A549 (cell line): Measurements from ENCODE around the gene KDM4B. TPM values are rescaled to one million over a fixed set of nuclear protein-coding genes. Genes with fewer than 3 reads are reported as not detected.

Experiments used
- ATAC-seq, 2 experiments: fragments of 200-7000 bp in 1 of 2; fragments of >200 bp in 1 of 2; cut with Nextera tagmentation in 1 of 2; cut with Tn5 transposase in 1 of 2; 3 replicates each; pipeline versions ENCODE4 v1.8.0 to v1.9.1; 2018 to 2020; ENCODE audit warnings: mild to moderate bottlenecking in 1 of 2, moderate library complexity in 1 of 2
- CTCF ChIA-PET: fragments of 300-600 bp; sonication (Branson Sonifier 250); formaldehyde crosslinking; extraction: SDS; loops from one replicate; lab custom pipeline; 2021; ENCODE audit warnings: antibody characterized with exemption, inconsistent platforms; lab: Yijun Ruan, JAX
- POLR2A ChIA-PET: fragments of 350-600 bp; formaldehyde crosslinking; extraction: SDS; loops from one replicate; lab custom pipeline; 2021; ENCODE audit warnings: antibody characterized with exemption, inconsistent platforms; lab: Yijun Ruan, JAX
- DNase-seq, 2 experiments: peaks; one replicate each; pipeline versions ENCODE4 v3.0.0 to v3.0.0-alpha.2; 2011 to 2016; ENCODE audit warnings: low read depth in 1 of 2, low spot score in 1 of 2
- FAIRE-seq: peaks from 2 replicates; lab custom pipeline; 2011; peaks lifted over from hg19 to GRCh38; lab: Jason Lieb, UNC
- H3K27ac ChIP-seq, 2 experiments: fragments of >200 bp; sonication (Bioruptor Twin); formaldehyde crosslinking; 3 replicates each; pipeline ENCODE4 v1.5.1; 2016 to 2017
- H3K4me1 ChIP-seq: fragments of >200 bp; sonication (Bioruptor Twin); formaldehyde crosslinking; 3 replicates; pipeline ENCODE4 v1.6.1; 2016
- H3K4me2 ChIP-seq: fragments of >200 bp; sonication (Bioruptor Twin); formaldehyde crosslinking; 3 replicates; pipeline ENCODE4 v1.6.1; 2016
- H3K4me3 ChIP-seq: fragments of >200 bp; sonication (Bioruptor Twin); formaldehyde crosslinking; 3 replicates; pipeline ENCODE4 v1.5.1; 2016
- H3K9me3 ChIP-seq: fragments of >200 bp; sonication (Bioruptor Twin); formaldehyde crosslinking; 3 replicates; pipeline ENCODE4 v1.6.1; 2016
- BHLHE40 ChIP-seq: IDR thresholded peaks from 2 replicates; pipeline ENCODE4 v1.6.1; 2012; ENCODE audit warnings: low read depth, low read length, inconsistent platforms
- CBX8 ChIP-seq: fragments of 200-600 bp; sonication (generic); IDR thresholded peaks from 2 replicates; pipeline ENCODE4 v1.6.1; 2016
- CEBPB ChIP-seq, 2 experiments: fragments of >200 bp in 1 of 2; sonication (Bioruptor Twin) in 1 of 2; formaldehyde crosslinking in 1 of 2; IDR thresholded peaks; 2 replicates each; pipeline ENCODE4 v1.6.1; 2012 to 2016
- CHD2 ChIP-seq: fragments of 150-350 bp; IDR thresholded peaks from 2 replicates; pipeline ENCODE4 v1.6.1; 2014; ENCODE audit warnings: low read length; ENCODE audit not compliant: partially characterized antibody
- EHF ChIP-seq: fragments of 250-450 bp; sonication (Bioruptor Pico); IDR thresholded peaks from 2 replicates; pipeline ENCODE4 v1.5.0; 2020; ENCODE audit warnings: mild to moderate bottlenecking
- ESRRA ChIP-seq: fragments of 150-350 bp; IDR thresholded peaks from 2 replicates; pipeline ENCODE4 v1.6.1; 2014; ENCODE audit warnings: mild to moderate bottlenecking, low read length, borderline replicate concordance
- FOSL2 ChIP-seq, 2 experiments: fragments of 450-650 bp in 1 of 2; fragments of >200 bp in 1 of 2; sonication (Bioruptor Twin) in 1 of 2; formaldehyde crosslinking; IDR thresholded peaks; 2 replicates each; pipeline versions ENCODE4 v1.5.0 to v1.6.1; 2016 to 2020; ENCODE audit warnings: mild to moderate bottlenecking in 1 of 2, moderate library complexity in 1 of 2
- GATA3 ChIP-seq: IDR thresholded peaks from 2 replicates; pipeline ENCODE4 v1.6.1; 2012; ENCODE audit warnings: borderline replicate concordance
- HOXA7 ChIP-seq: fragments of 250-450 bp; sonication (Bioruptor Pico); IDR thresholded peaks from 2 replicates; pipeline ENCODE4 v1.5.0; 2020; ENCODE audit warnings: mild to moderate bottlenecking, moderate library complexity
- HOXB13 ChIP-seq: fragments of 250-450 bp; sonication (Bioruptor Pico); IDR thresholded peaks from 2 replicates; pipeline ENCODE4 v1.5.0; 2020; ENCODE audit warnings: low read depth, mild to moderate bottlenecking, moderate library complexity
- HOXB5 ChIP-seq: fragments of 250-450 bp; sonication (Bioruptor Pico); IDR thresholded peaks from 2 replicates; pipeline ENCODE4 v1.5.0; 2020; ENCODE audit warnings: mild to moderate bottlenecking, moderate library complexity
- KDM1A ChIP-seq: fragments of 200-600 bp; sonication (generic); IDR thresholded peaks from 2 replicates; pipeline ENCODE4 v1.6.1; 2016; ENCODE audit warnings: low read depth, mild to moderate bottlenecking
- MAZ ChIP-seq: fragments of 150-350 bp; IDR thresholded peaks from 2 replicates; pipeline ENCODE4 v1.6.1; 2014; ENCODE audit warnings: antibody characterized with exemption, low read depth, low read length, borderline replicate concordance
- NR3C1 ChIP-seq: fragments of >200 bp; sonication (Bioruptor Twin); formaldehyde crosslinking; IDR thresholded peaks from 3 replicates; pipeline ENCODE4 v1.6.1; 2017
- POLR2A ChIP-seq: IDR thresholded peaks from 2 replicates; pipeline ENCODE4 v1.6.1; 2012; ENCODE audit warnings: mild to moderate bottlenecking, low read length
- RARB ChIP-seq: fragments of 250-450 bp; sonication (Bioruptor Pico); IDR thresholded peaks from 2 replicates; pipeline ENCODE4 v1.8.0; 2021; ENCODE audit warnings: mild to moderate bottlenecking, moderate library complexity
- RNF2 ChIP-seq: fragments of 200-600 bp; sonication (generic); IDR thresholded peaks from 2 replicates; pipeline ENCODE4 v1.6.1; 2016; ENCODE audit warnings: low read depth, mild to moderate bottlenecking, antibody characterized with exemption, moderate library complexity, borderline replicate concordance
- WGBS: methylation state at CpG from one replicate; pipeline ENCODE4 v1.1.6; 2017; ENCODE audit errors: missing lambda C conversion rate; 5-methylcytosine and 5-hydroxymethylcytosine counted together
- polyA plus RNA-seq, 4 experiments: library from polyadenylated mRNA; depleted of rRNA in 3 of 4; stranded (reverse); fragments of >200 nt; fragmentation: RNase III in 1 of 4; extraction: RNeasy Plus Mini Kit Qiagen cat#74134 plus additional on column Dnase treatment in 1 of 4; gene quantifications; 2 replicates in 3 of 4; 3 replicates in 1 of 4; pipeline ENCODE4 v1.2.3, GENCODE V29; 2011 to 2017
- TF ChIP-seq, protein P1 (sequence below): fragments of 200-600 bp; sonication (generic); IDR thresholded peaks from 2 replicates; pipeline ENCODE4 v1.6.1; 2016; ENCODE audit warnings: antibody characterized with exemption, mild to moderate bottlenecking, moderate library complexity
- TF ChIP-seq, protein P2 (sequence below): fragments of >200 bp; sonication (Bioruptor Twin); formaldehyde crosslinking; IDR thresholded peaks from 3 replicates; pipeline ENCODE4 v1.6.1; 2016
- TF ChIP-seq, protein P3 (sequence below): fragments of 450-650 bp; IDR thresholded peaks from 2 replicates; pipeline ENCODE4 v1.6.1; 2014; ENCODE audit warnings: antibody characterized with exemption
- TF ChIP-seq, protein P4 (sequence below): fragments of >200 bp; sonication (Bioruptor Twin); formaldehyde crosslinking; IDR thresholded peaks from 2 replicates; pipeline ENCODE4 v1.6.1; 2016
- TF ChIP-seq, protein P5 (sequence below): fragments of 150-350 bp; IDR thresholded peaks from 2 replicates; pipeline ENCODE4 v1.6.1; 2014; ENCODE audit warnings: low read depth, mild to moderate bottlenecking, low read length

The KDM4B gene
- polyA plus RNA-seq, 2 of the 4 experiments (the other 2 are of a cell fraction), result 3.0 to 4.6 TPM

DNA sequence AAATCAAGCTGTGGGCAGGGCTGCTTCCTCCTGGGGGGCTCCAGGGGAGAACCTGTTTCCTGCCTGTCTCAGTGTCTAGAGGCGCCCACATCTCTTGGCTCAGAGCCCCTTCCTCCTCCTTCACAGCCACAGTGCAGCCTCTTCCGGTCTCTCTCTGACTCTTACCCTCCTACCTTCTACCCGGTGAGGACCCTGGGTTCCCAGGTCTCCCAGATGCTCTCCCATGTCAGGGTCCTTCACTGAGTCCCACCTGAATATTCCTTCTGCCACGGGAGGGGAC, 153.1 kb downstream of the KDM4B start:
- ChIA-PET POLR2A (no interaction called here), CTCF (interaction anchor here (0.6 to 1.0 kb wide), 2 partner anchors 15 to 355 kb away, joined by 3 read pairs; no protein-coding TSS in a partner anchor)
- Histone ChIP-seq H3K9me3 (no peaks in the 10 kb centered on the region), H3K27ac (no peak overlapping the region), H3K4me1 (no peaks in the 10 kb centered on the region), H3K4me2 (no peak overlapping the region), H3K4me3 (no peak overlapping the region)
- no peak for DNase-seq
- TF ChIP-seq BHLHE40, result no peak
- TF ChIP-seq GATA3, result no peak
- TF ChIP-seq, protein P1, sequence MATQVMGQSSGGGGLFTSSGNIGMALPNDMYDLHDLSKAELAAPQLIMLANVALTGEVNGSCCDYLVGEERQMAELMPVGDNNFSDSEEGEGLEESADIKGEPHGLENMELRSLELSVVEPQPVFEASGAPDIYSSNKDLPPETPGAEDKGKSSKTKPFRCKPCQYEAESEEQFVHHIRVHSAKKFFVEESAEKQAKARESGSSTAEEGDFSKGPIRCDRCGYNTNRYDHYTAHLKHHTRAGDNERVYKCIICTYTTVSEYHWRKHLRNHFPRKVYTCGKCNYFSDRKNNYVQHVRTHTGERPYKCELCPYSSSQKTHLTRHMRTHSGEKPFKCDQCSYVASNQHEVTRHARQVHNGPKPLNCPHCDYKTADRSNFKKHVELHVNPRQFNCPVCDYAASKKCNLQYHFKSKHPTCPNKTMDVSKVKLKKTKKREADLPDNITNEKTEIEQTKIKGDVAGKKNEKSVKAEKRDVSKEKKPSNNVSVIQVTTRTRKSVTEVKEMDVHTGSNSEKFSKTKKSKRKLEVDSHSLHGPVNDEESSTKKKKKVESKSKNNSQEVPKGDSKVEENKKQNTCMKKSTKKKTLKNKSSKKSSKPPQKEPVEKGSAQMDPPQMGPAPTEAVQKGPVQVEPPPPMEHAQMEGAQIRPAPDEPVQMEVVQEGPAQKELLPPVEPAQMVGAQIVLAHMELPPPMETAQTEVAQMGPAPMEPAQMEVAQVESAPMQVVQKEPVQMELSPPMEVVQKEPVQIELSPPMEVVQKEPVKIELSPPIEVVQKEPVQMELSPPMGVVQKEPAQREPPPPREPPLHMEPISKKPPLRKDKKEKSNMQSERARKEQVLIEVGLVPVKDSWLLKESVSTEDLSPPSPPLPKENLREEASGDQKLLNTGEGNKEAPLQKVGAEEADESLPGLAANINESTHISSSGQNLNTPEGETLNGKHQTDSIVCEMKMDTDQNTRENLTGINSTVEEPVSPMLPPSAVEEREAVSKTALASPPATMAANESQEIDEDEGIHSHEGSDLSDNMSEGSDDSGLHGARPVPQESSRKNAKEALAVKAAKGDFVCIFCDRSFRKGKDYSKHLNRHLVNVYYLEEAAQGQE, result no peak
- TF ChIP-seq HOXA7 (CRISPR knock-in tag), result no peak
- TF ChIP-seq FOSL2 (IDR thresholded peaks at IDR 0.05), result no peak
- TF ChIP-seq FOSL2 (CRISPR knock-in tag; IDR thresholded peaks at IDR 0.05), result no peak
- TF ChIP-seq KDM1A, result no peak
- no peak for TF ChIP-seq NR3C1
- TF ChIP-seq, protein P2, sequence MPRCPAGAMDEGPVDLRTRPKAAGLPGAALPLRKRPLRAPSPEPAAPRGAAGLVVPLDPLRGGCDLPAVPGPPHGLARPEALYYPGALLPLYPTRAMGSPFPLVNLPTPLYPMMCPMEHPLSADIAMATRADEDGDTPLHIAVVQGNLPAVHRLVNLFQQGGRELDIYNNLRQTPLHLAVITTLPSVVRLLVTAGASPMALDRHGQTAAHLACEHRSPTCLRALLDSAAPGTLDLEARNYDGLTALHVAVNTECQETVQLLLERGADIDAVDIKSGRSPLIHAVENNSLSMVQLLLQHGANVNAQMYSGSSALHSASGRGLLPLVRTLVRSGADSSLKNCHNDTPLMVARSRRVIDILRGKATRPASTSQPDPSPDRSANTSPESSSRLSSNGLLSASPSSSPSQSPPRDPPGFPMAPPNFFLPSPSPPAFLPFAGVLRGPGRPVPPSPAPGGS, result no peak
- no peak for TF ChIP-seq RARB (CRISPR knock-in tag)
- TF ChIP-seq CHD2, result no peak
- TF ChIP-seq, protein P3, sequence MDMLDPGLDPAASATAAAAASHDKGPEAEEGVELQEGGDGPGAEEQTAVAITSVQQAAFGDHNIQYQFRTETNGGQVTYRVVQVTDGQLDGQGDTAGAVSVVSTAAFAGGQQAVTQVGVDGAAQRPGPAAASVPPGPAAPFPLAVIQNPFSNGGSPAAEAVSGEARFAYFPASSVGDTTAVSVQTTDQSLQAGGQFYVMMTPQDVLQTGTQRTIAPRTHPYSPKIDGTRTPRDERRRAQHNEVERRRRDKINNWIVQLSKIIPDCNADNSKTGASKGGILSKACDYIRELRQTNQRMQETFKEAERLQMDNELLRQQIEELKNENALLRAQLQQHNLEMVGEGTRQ, result no peak
- TF ChIP-seq POLR2A, result no peak
- no peak for ATAC-seq
- no peak for FAIRE-seq
- WGBS, result 74% methylated on average over 4 of the region's 4 CpGs

DNA sequence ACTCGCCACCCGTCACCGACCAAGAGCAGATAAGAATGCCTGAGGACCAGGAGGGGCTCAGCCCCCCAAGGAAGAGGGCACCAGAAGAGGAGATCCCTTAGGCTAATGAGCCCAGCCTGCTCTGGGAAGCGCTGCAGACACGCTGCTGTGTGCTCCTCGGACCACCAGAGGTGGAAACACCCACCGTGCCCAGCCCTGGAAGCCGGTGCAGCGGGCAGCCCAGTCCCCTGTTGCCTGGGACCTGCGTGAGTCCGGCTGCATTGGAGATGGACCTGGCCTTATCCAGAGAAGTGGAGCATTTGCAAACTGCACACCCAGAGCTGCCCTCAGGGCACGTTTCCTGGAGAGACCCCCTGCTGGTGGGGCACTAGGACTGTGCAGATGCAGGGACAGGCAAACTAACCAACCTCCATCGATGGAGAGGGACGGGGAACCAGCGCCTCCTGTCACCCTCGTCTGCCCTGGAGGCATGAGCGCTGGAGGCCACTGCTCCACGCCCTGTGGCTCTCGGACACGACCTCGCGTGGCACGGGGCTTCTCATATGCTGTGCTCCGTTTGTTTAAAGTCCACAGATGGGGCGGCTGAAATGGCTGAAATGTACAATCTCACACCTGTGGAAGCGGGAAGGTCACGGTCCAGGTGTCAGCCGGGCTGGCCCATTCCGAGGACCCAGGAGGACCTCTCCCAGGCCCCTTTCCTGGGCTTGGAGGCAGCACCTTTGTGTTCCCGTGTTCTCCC, 153.9 kb downstream of the KDM4B start:
- ATAC-seq (no peak), FAIRE-seq (no peak), DNase-seq (no peak)
- Histone ChIP-seq H3K9me3 (no peaks in the 10 kb centered on the region), H3K27ac (no peak overlapping the region), H3K4me1 (no peaks in the 10 kb centered on the region), H3K4me2 (no peak overlapping the region), H3K4me3 (no peak overlapping the region)
- CTCF ChIA-PET, result no interaction called here
- TF ChIP-seq RNF2 (no peak), RARB (CRISPR knock-in tag) (no peak), HOXB13 (CRISPR knock-in tag) (no peak), EHF (CRISPR knock-in tag) (no peak), ESRRA (no peak), CBX8 (no peak)
- POLR2A ChIA-PET, result no interaction called here
- 90% methylated on average over 20 of the region's 30 CpGs for WGBS

DNA sequence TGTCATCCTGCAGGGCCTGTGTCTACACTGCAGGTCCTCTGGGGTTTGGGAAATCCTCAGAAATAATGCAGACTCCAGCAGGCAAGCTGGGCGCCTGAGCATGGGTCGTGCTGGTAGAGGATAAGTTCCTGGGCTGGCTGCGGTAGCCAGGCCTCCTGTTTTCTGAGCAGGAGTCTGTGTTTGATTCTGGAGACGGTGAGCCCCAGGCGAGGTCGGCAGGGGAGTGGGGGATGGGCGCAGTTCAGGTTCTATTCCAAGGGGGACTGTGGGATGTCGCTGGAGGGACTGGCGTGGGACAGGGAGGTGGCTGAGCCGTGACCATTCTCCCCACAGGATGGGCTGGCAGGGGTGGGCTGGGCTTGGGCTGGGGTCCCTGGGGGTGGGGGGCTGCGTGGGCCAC, 154.7 kb downstream of the KDM4B start:
- Histone ChIP-seq H3K27ac (no peak overlapping the region), H3K9me3 (no peaks in the 10 kb centered on the region), H3K4me2 (no peak overlapping the region), H3K4me3 (no peak overlapping the region), H3K4me1 (no peaks in the 10 kb centered on the region)
- WGBS, result 80% methylated on average over 1 of the region's 11 CpGs
- CTCF ChIA-PET, result no interaction called here
- POLR2A ChIA-PET, result no interaction called here
- no peak for ATAC-seq
- no peak for FAIRE-seq
- no peak for DNase-seq
- no peak for TF ChIP-seq CEBPB (IDR thresholded peaks at IDR 0.05)
- TF ChIP-seq, protein P3, result no peak
- TF ChIP-seq RNF2, result no peak
- no peak for TF ChIP-seq NR3C1
- no peak for TF ChIP-seq MAZ
- TF ChIP-seq, protein P4, sequence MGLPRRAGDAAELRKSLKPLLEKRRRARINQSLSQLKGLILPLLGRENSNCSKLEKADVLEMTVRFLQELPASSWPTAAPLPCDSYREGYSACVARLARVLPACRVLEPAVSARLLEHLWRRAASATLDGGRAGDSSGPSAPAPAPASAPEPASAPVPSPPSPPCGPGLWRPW, result no peak
- TF ChIP-seq HOXB5 (CRISPR knock-in tag), result no peak
- TF ChIP-seq, protein P5, sequence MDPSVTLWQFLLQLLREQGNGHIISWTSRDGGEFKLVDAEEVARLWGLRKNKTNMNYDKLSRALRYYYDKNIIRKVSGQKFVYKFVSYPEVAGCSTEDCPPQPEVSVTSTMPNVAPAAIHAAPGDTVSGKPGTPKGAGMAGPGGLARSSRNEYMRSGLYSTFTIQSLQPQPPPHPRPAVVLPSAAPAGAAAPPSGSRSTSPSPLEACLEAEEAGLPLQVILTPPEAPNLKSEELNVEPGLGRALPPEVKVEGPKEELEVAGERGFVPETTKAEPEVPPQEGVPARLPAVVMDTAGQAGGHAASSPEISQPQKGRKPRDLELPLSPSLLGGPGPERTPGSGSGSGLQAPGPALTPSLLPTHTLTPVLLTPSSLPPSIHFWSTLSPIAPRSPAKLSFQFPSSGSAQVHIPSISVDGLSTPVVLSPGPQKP, result no peak
- TF ChIP-seq, protein P2, result no peak
